ENCODE results near the gene BAIAP2L2.

BAIAP2L2 gene

GRCh38 chr22:38107692-38108515 lies 2.6 kb downstream of the BAIAP2L2 start:
- DNase-seq: peak; percentile 32

- DNase-seq: no peak
Measured at GRCh38 chr22:38106814-38107578, 3.5 kb downstream of the BAIAP2L2 start.

DNA sequence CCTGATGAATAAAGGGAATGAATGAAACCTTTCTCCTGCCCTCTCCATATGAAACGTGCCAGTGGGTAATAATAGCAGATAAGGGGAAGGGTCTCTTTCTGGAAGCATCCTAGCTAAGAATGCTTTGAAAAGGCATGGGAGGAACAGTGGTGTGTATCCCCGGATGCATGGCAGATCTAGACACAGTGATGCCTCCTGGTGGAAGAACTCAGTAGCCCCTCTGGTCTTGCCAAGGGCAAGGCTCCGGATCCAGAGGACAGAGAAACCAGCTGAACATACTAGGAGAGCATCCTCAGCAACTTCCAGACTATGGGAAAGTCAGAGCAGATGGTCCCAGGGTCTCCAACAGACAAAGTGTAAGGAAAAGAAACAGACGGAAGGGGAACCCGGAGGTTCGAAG lies 6.4 kb downstream of the BAIAP2L2 start:
- DNase-seq: no peak

DNA sequence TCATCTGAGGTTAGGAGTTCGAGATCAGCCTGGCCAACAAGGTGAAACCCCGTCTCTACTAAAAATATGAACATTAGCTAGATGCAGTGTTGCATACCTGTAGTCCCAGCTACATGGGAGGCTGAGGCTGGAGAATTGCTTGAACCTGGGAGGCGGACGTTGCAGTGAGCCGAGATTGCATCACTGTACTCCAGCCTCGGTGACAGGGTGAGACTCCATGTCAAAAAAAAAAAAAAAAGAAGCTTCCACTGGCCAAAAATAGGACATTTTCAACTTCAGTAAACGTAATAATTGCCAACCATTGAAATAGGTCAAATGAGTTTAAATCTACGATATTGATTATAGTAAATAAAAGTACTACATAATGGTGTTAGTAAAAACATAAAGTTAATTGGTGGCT lies 6.8 kb downstream of the BAIAP2L2 start:
- no peak for DNase-seq

- no peak for DNase-seq
Measured at GRCh38 chr22:38098410-38099249, 11.9 kb downstream of the BAIAP2L2 start.

GRCh38 chr22:38097557-38098409 lies 12.7 kb downstream of the BAIAP2L2 start:
- DNase-seq: peak; percentile 48

DNA sequence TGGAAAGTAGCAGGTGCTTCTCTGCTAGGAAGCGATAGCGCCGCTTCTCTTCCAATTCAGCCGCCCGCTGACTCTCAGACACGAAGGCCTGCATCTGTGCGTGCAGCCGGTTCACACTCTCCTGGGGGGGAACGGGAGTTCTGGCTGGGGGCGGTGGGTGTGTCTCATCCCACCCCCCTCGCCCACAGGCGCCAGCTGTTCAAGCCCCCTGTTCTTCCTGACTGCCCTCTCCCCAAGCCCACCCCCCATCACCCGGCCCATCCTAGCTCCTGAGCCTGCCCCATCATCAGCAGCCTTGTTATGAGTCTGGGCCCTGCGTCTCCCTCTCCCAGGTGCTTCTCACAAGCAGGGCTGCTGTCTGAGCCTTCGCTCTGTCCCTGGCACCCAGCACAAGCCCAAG lies 13.4 kb downstream of the BAIAP2L2 start:
- no peak for DNase-seq

- DNase-seq: peak; percentile 24
Measured at GRCh38 chr22:38089474-38089851, 21.0 kb downstream of the BAIAP2L2 start.

GRCh38 chr22:38088629-38089473 lies 21.6 kb downstream of the BAIAP2L2 start:
- no peak for DNase-seq

- no peak for DNase-seq
Measured at GRCh38 chr22:38087855-38088254, 22.6 kb downstream of the BAIAP2L2 start.

- DNase-seq: no peak
Measured at GRCh38 chr22:38086942-38087341, 23.5 kb downstream of the BAIAP2L2 start.

DNA sequence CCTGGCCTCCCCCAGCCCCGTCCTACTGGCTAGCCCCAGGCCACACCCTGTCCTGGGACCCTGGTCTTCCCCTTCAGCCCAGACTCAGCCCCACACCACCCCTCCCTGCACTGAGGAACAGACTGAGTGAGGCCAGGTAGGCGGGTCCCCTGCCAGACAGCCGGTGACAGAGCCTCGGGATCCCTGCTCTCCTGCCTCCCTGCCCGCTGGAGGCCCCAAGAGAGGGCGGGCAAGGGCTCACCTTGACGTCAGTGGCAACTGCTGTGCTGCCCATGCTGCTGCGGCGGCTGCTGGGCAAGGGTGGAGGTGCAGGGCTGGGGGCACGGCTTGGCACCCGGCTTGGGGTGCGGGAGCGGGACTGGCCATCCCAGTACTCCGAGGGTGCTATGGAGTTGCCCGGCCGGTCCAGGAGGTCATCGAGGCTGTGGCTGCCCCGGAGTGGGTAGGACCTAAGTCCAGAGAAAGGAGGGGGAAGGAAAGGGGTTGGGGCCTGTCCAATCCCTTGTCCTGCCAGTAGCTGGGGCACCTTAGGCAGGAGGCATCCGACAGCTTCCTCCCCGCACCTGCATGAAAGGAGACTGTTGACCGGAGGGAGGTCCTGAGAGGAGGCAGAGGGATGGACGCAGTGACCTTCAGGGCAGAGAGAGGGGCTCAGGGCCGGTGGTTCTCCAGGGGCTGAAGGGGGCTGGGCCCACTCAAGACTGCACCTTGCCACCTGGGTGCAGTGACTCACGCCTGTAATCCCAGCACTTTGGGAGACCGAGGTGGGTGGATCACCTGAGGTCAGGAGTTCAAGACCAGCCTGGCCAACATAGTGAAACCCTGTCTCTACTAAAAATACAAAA lies 24.3 kb downstream of the BAIAP2L2 start:
- no peak for DNase-seq

GRCh38 chr22:38085501-38085900 lies 25.0 kb downstream of the BAIAP2L2 start:
- no peak for DNase-seq

DNA sequence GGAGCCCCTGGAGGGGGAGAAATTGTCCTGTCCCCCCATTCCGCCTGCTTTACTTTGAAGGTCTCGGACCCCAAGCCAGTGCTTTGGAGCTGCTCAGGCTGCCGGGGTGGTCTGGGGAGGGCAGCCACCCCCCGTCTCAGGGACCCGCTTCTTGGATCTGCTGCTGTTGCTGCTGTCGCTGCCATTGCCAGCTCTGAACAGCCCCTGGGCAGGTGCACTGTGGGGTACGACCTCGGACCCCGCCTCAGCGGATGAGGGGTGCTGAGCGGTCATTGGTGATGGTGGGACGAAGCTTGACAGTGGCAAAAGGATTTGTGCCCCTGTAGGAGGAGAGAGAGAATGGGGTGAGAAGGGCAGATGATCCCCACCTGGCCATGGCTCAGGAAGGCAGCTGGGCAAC lies 25.4 kb downstream of the BAIAP2L2 start:
- DNase-seq: no peak

- DNase-seq: peak; percentile 39
Measured at GRCh38 chr22:38083931-38084631, 26.4 kb downstream of the BAIAP2L2 start, which contains the start of gene SLC16A8. Gene SLC16A8, minus strand, starts transcription at chr22:38084184. Its CDS starts 1,311 bp downstream, at chr22:38082873.

DNA sequence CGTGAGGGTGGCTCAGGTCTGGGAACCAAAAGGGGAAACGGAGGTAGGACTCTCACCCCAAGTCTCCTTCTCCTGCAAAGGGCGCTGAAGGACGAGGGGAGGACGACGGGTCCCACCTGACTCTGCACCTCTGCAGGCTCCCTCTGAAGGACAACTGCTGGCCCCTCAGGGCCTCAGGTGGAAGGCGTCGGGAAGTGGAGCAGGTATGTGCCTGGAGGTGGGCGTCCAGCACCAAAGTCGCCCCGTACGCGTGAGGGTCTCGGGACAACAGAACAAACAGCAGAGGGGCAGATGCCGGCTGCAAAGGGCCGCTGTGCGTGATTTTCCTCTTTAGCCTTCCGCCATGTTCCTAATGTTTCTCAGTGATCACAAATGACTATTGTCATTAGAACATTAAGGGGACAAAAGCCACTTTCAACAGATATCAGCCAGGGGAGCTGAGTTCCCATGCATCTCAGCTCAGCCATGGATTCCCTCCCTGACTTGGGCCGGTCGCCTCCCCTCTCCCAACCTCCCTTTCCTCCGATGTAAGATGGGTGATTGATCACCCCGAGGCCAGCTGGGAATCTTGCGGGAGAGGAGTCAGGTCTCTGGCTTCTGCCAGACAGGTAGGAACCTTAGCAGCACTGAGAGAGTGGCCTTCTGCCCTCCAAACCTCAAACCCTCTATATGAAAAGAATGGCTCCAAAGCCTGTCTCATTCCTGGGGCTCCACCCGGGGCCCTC lies 27.3 kb downstream of the BAIAP2L2 start:
- DNase-seq: no peak

GRCh38 chr22:38081941-38082828 lies 28.3 kb downstream of the BAIAP2L2 start:
- DNase-seq: peak; percentile 34

DNA sequence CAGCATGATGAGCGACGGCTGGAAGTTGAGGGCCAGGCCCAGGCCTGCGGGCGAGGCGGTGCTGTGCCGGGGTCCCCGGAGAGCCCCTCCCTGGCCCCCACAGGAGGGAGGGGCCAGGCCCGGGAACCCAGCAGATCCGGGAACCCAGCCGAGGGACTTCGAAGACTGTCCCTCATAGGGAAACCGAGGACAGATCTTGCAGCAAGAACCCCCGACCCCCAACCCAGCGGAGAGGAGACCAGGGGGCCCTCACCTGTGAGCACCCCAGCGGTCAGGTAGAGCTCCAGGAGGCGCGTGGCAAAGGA lies 28.9 kb downstream of the BAIAP2L2 start:
- peak; percentile 69 for DNase-seq

All from retina (tissue), 1 donor.